GM18520 (cell line): ENCODE results near the gene ZNF714.
"Not testable (repeated sequence)": the region's sequence is repeated elsewhere in the genome, so short reads cannot be mapped to it uniquely, and the experiment has no call there.

Source experiments
- ATAC-seq: cut with Tn5 transposase; IDR thresholded peaks from one replicate; pipeline ENCODE4 v1.9.1; 2021; ENCODE audit not compliant: unreplicated experiment

Gene ZNF714

GRCh38 chr19:21130097-21130775 lies 48.2 kb downstream of the ZNF714 start:
- no peak for ATAC-seq

- ATAC-seq, result no peak
Measured at GRCh38 chr19:21133633-21134032, 51.6 kb downstream of the ZNF714 start.

GRCh38 chr19:21134934-21135366 lies 52.9 kb downstream of the ZNF714 start:
- ATAC-seq, result no peak

GRCh38 chr19:21135433-21135832 lies 53.4 kb downstream of the ZNF714 start:
- no peak for ATAC-seq

- no peak for ATAC-seq
Measured at GRCh38 chr19:21138130-21138529, 56.1 kb downstream of the ZNF714 start.

- ATAC-seq, result not testable (repeated sequence)
Measured at GRCh38 chr19:21141006-21141405, 59.0 kb downstream of the ZNF714 start.

- ATAC-seq, result peak; percentile 99
Measured at GRCh38 chr19:21141787-21142464, 59.9 kb downstream of the ZNF714 start, which contains the start of gene ZNF431. Gene ZNF431 (plus strand): TSS chr19:21142040. CDS start chr19:21142184, 144 bp downstream.

- ATAC-seq, result no peak
Measured at GRCh38 chr19:21143428-21143827, 61.4 kb downstream of the ZNF714 start.

- ATAC-seq, result no peak
Measured at GRCh38 chr19:21143854-21144253, 61.9 kb downstream of the ZNF714 start.

GRCh38 chr19:21147540-21147939 lies 65.5 kb downstream of the ZNF714 start:
- no peak for ATAC-seq

- no peak for ATAC-seq
Measured at GRCh38 chr19:21148681-21149080, 66.7 kb downstream of the ZNF714 start.

- no peak for ATAC-seq
Measured at GRCh38 chr19:21149877-21150276, 67.9 kb downstream of the ZNF714 start.

- no peak for ATAC-seq
Measured at GRCh38 chr19:21151460-21151859, 69.5 kb downstream of the ZNF714 start.

- no peak for ATAC-seq
Measured at GRCh38 chr19:21158523-21159135, 76.6 kb downstream of the ZNF714 start.

- ATAC-seq, result no peak
Measured at GRCh38 chr19:21164541-21164940, 82.5 kb downstream of the ZNF714 start.

- no peak for ATAC-seq
Measured at GRCh38 chr19:21166436-21166835, 84.4 kb downstream of the ZNF714 start.
